ENCODE results near the gene UBTF. TPM values are rescaled to one million over a fixed set of nuclear protein-coding genes. Genes with fewer than 3 reads are reported as not detected.
A peak's percentile ranks its signal among the peaks of the same experiment; 100 is the strongest.

The UBTF gene
- total and polyA plus RNA-seq, 9 of the 15 experiments (the other 6 are each of a cell fraction or from before 2014, with no cell fraction given), result 1.2 to 113 (median 83.6) TPM

GRCh38 chr17:44167181-44167861 is 52.2 kb downstream of the UBTF start:
- BruUV-seq (replicated peaks), result no TSS peak
- Histone ChIP-seq H3K36me3 (ENCODE audit: control insufficient read depth, insufficient read depth, low read length) (peaks cover 4% of the 10 kb centered on the region; the same call in 1 of the 3 replicates), H3K9ac (ENCODE audit: insufficient read depth in 1 of 2, low read depth in 2 of 2, low read length in 2 of 2) (peak overlapping the region in 1 of 2 experiments; percentile 67; a peak in 2 of 4 replicates), H3K27ac (ENCODE audit: extremely low read depth, low read depth, low read length) (no peak overlapping the region), H3K4me1 (replicated peaks in 1 of 2; ENCODE audit: control insufficient read depth in 2 of 2, insufficient read depth in 2 of 2, low read length in 2 of 2) (peaks cover 13 to 26% of the 10 kb centered on the region in 2 experiments; a peak in 4 of 5 replicates), H3K9me1 (ENCODE audit: control insufficient read depth, insufficient read depth, low read length) (no peaks in the 10 kb centered on the region), H3K27me3 (ENCODE audit: control insufficient read depth in 2 of 2, insufficient read depth in 2 of 2, low read length in 2 of 2) (no peaks in the 10 kb centered on the region), H4K20me1 (replicated peaks; ENCODE audit: control insufficient read depth, insufficient read depth, low read length) (no peaks in the 10 kb centered on the region), H2AFZ (ENCODE audit: low read depth, low read length) (no peak overlapping the region), H3K4me2 (ENCODE audit: insufficient read depth, low read length) (no peak overlapping the region), H3K79me2 (ENCODE audit: control insufficient read depth, insufficient read depth, low read length) (no peaks in the 10 kb centered on the region), H3K9me3 (replicated peaks; ENCODE audit: control insufficient read depth, insufficient read depth, low read depth, low read length) (no peaks in the 10 kb centered on the region), H3K4me3 (no peak overlapping the region)
- no peak for TF ChIP-seq MTA2 (IDR thresholded peaks at IDR 0.05; ENCODE audit: low read depth)
- TF ChIP-seq PHF8 (IDR thresholded peaks at IDR 0.05; ENCODE audit: borderline replicate concordance, low read length), result no peak
- TF ChIP-seq POLR2G (IDR thresholded peaks at IDR 0.05; ENCODE audit: low read depth, low read length), result peak; percentile 35
- TF ChIP-seq PURB (CRISPR knock-in tag; IDR thresholded peaks at IDR 0.05; ENCODE audit: low read depth), result no peak
- TF ChIP-seq, protein P1, sequence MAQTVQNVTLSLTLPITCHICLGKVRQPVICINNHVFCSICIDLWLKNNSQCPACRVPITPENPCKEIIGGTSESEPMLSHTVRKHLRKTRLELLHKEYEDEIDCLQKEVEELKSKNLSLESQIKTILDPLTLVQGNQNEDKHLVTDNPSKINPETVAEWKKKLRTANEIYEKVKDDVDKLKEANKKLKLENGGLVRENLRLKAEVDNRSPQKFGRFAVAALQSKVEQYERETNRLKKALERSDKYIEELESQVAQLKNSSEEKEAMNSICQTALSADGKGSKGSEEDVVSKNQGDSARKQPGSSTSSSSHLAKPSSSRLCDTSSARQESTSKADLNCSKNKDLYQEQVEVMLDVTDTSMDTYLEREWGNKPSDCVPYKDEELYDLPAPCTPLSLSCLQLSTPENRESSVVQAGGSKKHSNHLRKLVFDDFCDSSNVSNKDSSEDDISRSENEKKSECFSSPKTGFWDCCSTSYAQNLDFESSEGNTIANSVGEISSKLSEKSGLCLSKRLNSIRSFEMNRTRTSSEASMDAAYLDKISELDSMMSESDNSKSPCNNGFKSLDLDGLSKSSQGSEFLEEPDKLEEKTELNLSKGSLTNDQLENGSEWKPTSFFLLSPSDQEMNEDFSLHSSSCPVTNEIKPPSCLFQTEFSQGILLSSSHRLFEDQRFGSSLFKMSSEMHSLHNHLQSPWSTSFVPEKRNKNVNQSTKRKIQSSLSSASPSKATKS (CRISPR knock-in tag; IDR thresholded peaks at IDR 0.05), result no peak
- ATAC-seq (no peak), DNase-seq (ENCODE audit: extremely low read depth in 1 of 4, low spot score in 3 of 4) (no peak), FAIRE-seq (no peak)
- intact Hi-C loops (cut with micrococcal nuclease), result loop anchor here (5.0 to 10.0 kb wide), 2 partner anchors 153 to 225 kb away; partner anchors contain the start of genes PPY and TMEM101
- WGBS (ENCODE audit: insufficient coverage, low coverage, missing lambda C conversion rate), result 75% methylated on average over 7 of the region's 7 CpGs
- CTCF ChIA-PET (ENCODE audit: low intra/inter-chr PET ratio), result interaction anchor here (0.5 kb wide), 1 partner anchor 26 kb away, joined by 4 read pairs; no protein-coding TSS in a partner anchor
- in situ Hi-C loops (cut with MboI), result no loop called here
- POLR2A ChIA-PET, result interaction anchor here (0.6 to 3.0 kb wide), 9 partner anchors 9 to 286 kb away, joined by 3 to 14 read pairs (median 5); partner anchors contain the start of gene TMUB2

Measured in K562 (cell line).